Ovary (tissue), 9 donors: Measurements from ENCODE around the gene USP20. TPM values are rescaled to one million over a fixed set of nuclear protein-coding genes. Genes with fewer than 3 reads are reported as not detected.

ENCODE experiments used
- DNase-seq, 5 donors: peaks; one replicate each; pipeline ENCODE4 v3.0.0-alpha.2; 2019 to 2020
- H3K27ac ChIP-seq, 2 donors: fragments of 200-600 bp; one replicate each; pipeline versions ENCODE4 v1.5.1 to v1.8.0; 2019 to 2022
- H3K27me3 ChIP-seq: fragments of 200-600 bp; one replicate; pipeline ENCODE4 v1.8.0; 2022
- H3K36me3 ChIP-seq: fragments of 200-600 bp; sonication (generic); one replicate; pipeline ENCODE4 v1.5.1; 2019
- H3K4me1 ChIP-seq: one replicate; pipeline ENCODE4 v1.8.1; 2013; ENCODE audit warnings: mild to moderate bottlenecking, moderate library complexity; ENCODE audit not compliant: insufficient read depth
- H3K4me3 ChIP-seq: fragments of 200-600 bp; sonication (generic); one replicate; pipeline ENCODE4 v1.5.1; 2017
- H3K9me3 ChIP-seq, 2 donors: fragments of 200-600 bp in 1 of 2; sonication (generic) in 1 of 2; one replicate each; pipeline versions ENCODE4 v1.5.1 to v1.8.1; 2013 to 2019; ENCODE audit warnings: mild to moderate bottlenecking in 1 of 2, moderate library complexity in 1 of 2
- CTCF ChIP-seq, 3 donors: fragments of 450-650 bp in 2 of 3; fragments of 200-600 bp in 1 of 3; IDR thresholded peaks; one replicate each; pipeline versions ENCODE4 v1.5.1 to v1.8.0; 2016 to 2022; ENCODE audit warnings: antibody characterized with exemption in 3 of 3, mild to moderate bottlenecking in 1 of 3
- EP300 ChIP-seq: sonication (generic); formaldehyde crosslinking; IDR thresholded peaks from one replicate; pipeline ENCODE4 v1.6.1; 2017; ENCODE audit warnings: antibody characterized with exemption
- POLR2A ChIP-seq: fragments of 450-650 bp; IDR thresholded peaks from one replicate; pipeline ENCODE4 v1.6.1; 2017; ENCODE audit warnings: antibody characterized with exemption, mild to moderate bottlenecking, moderate library complexity
- WGBS, 3 donors: extraction: QIAGEN DNeasy Blood & Tissue Kit in 1 of 3; methylation state at CpG; one replicate each; pipeline versions ENCODE4 v1.1.5 to v1.1.7; 2013 to 2017; 5-methylcytosine and 5-hydroxymethylcytosine counted together
- intact Hi-C, 4 donors: fragments of 100-400 bp; cut with DNase I; formaldehyde crosslinking; loops; one replicate each; pipeline versions ENCODE4 v1.11.0 to v1.15.1; 2022 to 2023
- polyA plus RNA-seq, 2 donors: library from polyadenylated mRNA; stranded (reverse); fragments of 200-250 nt in 1 of 2; fragments of 350-450 nt in 1 of 2; fragmentation: Illumina TruSeq in 1 of 2; extraction: RNeasy Lipid Tissue Mini Kit (QIAGEN cat#74804) in 1 of 2; gene quantifications; one replicate each; pipeline ENCODE4 v1.2.3, GENCODE V29; 2013 to 2014
- total RNA-seq, 7 donors: library from RNA; depleted of rRNA in 2 of 7; stranded (reverse); fragments of >200 nt in 2 of 7; fragmentation: NEBNext Ultra II Directional in 3 of 7; extraction: Animal tissue kit (Norgen Biotek cat#: 25700) in 3 of 7; gene quantifications; one replicate each; pipeline versions ENCODE4 v1.1.0 to v1.2.4, GENCODE V29; 2016 to 2023
- donor health status: DM: no; HTN: no; CAD: no; lungs with moderate emphysema.
- donor health status: DM: no; HTN: no; CAD: no.
- donor health status: Bipolar disorder and iron deficiency.
- donor health status: DM: yes; HTN: yes; CAD: no.
- donor health status: DM: no; HTN: no; CAD: no.
- donor health status: DM: yes; HTN: yes; CAD: no.

Gene USP20
- total and polyA plus RNA-seq, 9 donors = 6.8 to 39.8 (median 30.7) TPM

DNA sequence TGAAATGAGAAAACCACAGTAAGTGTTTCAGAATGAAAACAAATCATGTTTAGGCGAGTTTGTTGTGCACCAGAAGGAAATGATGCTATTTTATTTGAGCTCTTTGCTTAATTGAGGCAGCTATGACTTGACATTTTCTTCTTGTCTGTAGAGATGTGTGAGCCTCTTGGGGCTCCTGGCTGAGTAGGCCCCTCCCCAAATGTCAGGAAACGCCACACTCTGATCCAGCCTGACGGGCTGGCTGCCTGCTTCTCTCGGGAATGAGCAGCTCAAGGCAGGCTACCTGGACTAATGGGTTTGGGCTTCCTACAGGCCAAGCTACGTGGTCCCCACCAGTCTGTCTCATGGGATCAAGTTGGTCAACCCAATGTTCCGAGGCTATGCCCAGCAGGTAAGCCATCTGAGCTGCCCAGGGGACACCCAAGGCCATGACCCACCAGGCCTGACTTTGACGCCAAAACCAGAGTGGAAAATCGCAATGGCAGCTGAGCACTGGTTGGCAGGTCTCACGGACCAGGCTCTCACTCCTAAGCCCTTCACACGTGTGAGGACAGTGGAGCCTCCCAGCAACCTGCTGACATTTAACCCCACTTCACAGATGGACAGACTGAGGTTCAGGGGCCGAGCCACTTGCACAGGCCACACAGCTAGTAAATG is 29.9 kb downstream of the USP20 start:
- H3K4me1 ChIP-seq = no peaks in the 10 kb centered on the region
- no peaks in the 10 kb centered on the region for H3K9me3 ChIP-seq
- TF ChIP-seq EP300 = no peak
- TF ChIP-seq CTCF (IDR thresholded peaks at IDR 0.05) = no peak
- TF ChIP-seq POLR2A = no peak
- DNase-seq = no peak
- H3K27ac ChIP-seq = no peak overlapping the region
- no peak overlapping the region for H3K4me3 ChIP-seq
- 61 to 63% (median 61%) methylated on average over 11 of the region's 11 CpGs for WGBS, 3 donors
- no peaks in the 10 kb centered on the region for H3K27me3 ChIP-seq
- intact Hi-C loops = no loop called here
- H3K36me3 ChIP-seq = no peaks in the 10 kb centered on the region

- Histone ChIP-seq H3K27ac (no peak overlapping the region), H3K4me1 (no peaks in the 10 kb centered on the region), H3K27me3 (no peaks in the 10 kb centered on the region), H3K4me3 (no peak overlapping the region), H3K36me3 (no peaks in the 10 kb centered on the region), H3K9me3 (no peaks in the 10 kb centered on the region)
- intact Hi-C loops = no loop called here
- WGBS, 3 donors = 71 to 75% (median 73%) methylated on average over 14 of the region's 14 CpGs
- TF ChIP-seq POLR2A = no peak
- TF ChIP-seq CTCF (IDR thresholded peaks at IDR 0.05) = no peak
- TF ChIP-seq EP300 = no peak
- no peak for DNase-seq
Observed at GRCh38 chr9:129865668-129866320, 30.5 kb downstream of the USP20 start.

DNA sequence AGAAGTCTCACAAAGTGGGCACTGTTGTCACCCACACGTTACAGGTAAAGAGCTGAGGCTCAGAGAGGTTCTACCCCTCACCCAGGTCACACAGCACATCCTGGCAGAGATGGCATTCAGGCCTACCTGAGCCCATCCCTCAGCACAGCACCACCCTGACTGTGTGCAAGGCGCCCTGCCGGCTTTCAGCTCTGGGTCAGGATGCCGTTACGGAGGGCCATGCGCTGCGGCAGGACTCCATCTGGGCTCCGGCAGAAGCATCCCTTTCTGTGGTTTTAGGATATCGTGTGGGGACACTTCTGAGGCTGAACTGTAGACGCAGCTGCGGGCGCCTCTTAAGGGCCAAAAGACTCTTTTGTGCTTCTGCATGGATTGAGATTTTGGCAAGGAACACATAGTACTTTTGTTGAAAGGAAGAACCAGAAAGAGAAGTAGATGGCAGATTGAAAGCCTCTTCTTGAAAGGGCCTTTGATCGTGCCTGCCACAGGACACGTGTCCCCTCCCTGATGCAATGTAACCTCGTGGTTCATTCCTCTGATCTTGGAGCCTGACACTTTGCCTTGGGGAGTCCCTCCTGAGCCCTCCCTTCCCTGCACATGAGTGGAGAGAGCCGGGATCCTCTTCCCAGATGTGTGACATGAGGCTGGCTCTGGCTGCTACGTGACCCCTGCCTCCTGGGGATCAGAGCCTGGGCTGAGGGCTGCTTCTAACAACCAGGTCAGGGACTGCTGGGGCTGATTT is 31.3 kb downstream of the USP20 start:
- TF ChIP-seq POLR2A (no peak), CTCF (IDR thresholded peaks at IDR 0.05) (no peak), EP300 (no peak)
- Histone ChIP-seq H3K27me3 (no peaks in the 10 kb centered on the region), H3K9me3 (no peaks in the 10 kb centered on the region), H3K27ac (no peak overlapping the region), H3K4me1 (no peaks in the 10 kb centered on the region), H3K4me3 (no peak overlapping the region), H3K36me3 (no peaks in the 10 kb centered on the region)
- 78 to 83% (median 83%) methylated on average over 17 of the region's 17 CpGs for WGBS, 3 donors
- intact Hi-C loops = no loop called here
- DNase-seq = no peak

- no peak overlapping the region for H3K27ac ChIP-seq
- DNase-seq = no peak
- H3K36me3 ChIP-seq = no peaks in the 10 kb centered on the region
- no peaks in the 10 kb centered on the region for H3K9me3 ChIP-seq
- H3K27me3 ChIP-seq = no peaks in the 10 kb centered on the region
- TF ChIP-seq CTCF (IDR thresholded peaks at IDR 0.05) = no peak
- no peak for TF ChIP-seq POLR2A
- TF ChIP-seq EP300 = no peak
- intact Hi-C loops = no loop called here
- H3K4me1 ChIP-seq = no peaks in the 10 kb centered on the region
- no peak overlapping the region for H3K4me3 ChIP-seq
- WGBS, 3 donors = 76 to 83% (median 76%) methylated on average over 16 to 17 of the region's 17 CpGs
Observed at GRCh38 chr9:129867136-129868022, 32.1 kb downstream of the USP20 start.
